B cell (primary cell): Measurements from ENCODE around the gene PSMB5. TPM values are rescaled to one million over a fixed set of nuclear protein-coding genes. Genes with fewer than 3 reads are reported as not detected.
A peak's percentile ranks its signal among the peaks of the same experiment; 100 is the strongest.

Experiments used
- ATAC-seq: fragments of 200-7000 bp; cut with Tn5 transposase; one replicate; pipeline ENCODE4 v1.10.0; 2021; ENCODE audit warnings: low read depth, mild to moderate bottlenecking, moderate number of reproducible peaks, moderate library complexity
- CTCF ChIA-PET: fragments of 350-600 bp; sonication (Branson Sonifier 250); formaldehyde crosslinking; loops from one replicate; lab custom pipeline; 2021; ENCODE audit warnings: antibody characterized with exemption, inconsistent platforms; lab: Charles Lee
- POLR2A ChIA-PET: fragments of 350-600 bp; sonication (Branson Sonifier 250); formaldehyde crosslinking; loops from one replicate; lab custom pipeline; 2021; ENCODE audit warnings: antibody characterized with exemption; lab: Charles Lee
- DNase-seq: peaks from one replicate; pipeline ENCODE4 v3.0.0; 2013
- H2AFZ ChIP-seq: 2 replicates; pipeline ENCODE4 v1.6.1; 2012; ENCODE audit warnings: mild to moderate bottlenecking, low read depth, low read length; ENCODE audit not compliant: insufficient read depth, poor library complexity, severe bottlenecking
- H3K27ac ChIP-seq, 2 donors: 1 replicate in 1 of 2; 2 replicates in 1 of 2; pipeline ENCODE4 v1.5.1; 2012 to 2013; ENCODE audit warnings: low read length in 2 of 2, mild to moderate bottlenecking in 2 of 2, moderate library complexity in 1 of 2
- H3K27me3 ChIP-seq, 4 experiments: fragments of 200-600 bp in 1 of 4; sonication (generic) in 1 of 4; replicated peaks in 1 of 4; 1 replicate in 2 of 4; 2 replicates in 2 of 4; pipeline versions ENCODE4 v1.6.1 to v1.7.0; 2013 to 2016; ENCODE audit warnings: low read length in 3 of 4, mild to moderate bottlenecking in 2 of 4, mixed read lengths in 1 of 4, moderate library complexity in 1 of 4; ENCODE audit not compliant: insufficient read depth in 4 of 4, control insufficient read depth in 3 of 4; ENCODE audit errors: control extremely low read depth in 1 of 4
- H3K36me3 ChIP-seq, 2 experiments: replicated peaks in 1 of 2; 1 replicate in 1 of 2; 2 replicates in 1 of 2; pipeline versions ENCODE4 v1.6.1 to v1.7.1; 2013; ENCODE audit warnings: low read length in 1 of 2; ENCODE audit not compliant: insufficient read depth in 2 of 2, control insufficient read depth in 1 of 2; ENCODE audit errors: control extremely low read depth in 1 of 2, extremely low read depth in 1 of 2
- H3K4me1 ChIP-seq, 2 donors: fragments of 200-600 bp in 1 of 2; sonication (generic) in 1 of 2; 1 replicate in 1 of 2; 2 replicates in 1 of 2; pipeline versions ENCODE4 v1.5.1 to v1.6.1; 2013 to 2017; ENCODE audit warnings: low read length in 2 of 2; ENCODE audit not compliant: control insufficient read depth in 2 of 2, insufficient read depth in 2 of 2
- H3K4me2 ChIP-seq: replicated peaks from 2 replicates; pipeline ENCODE3; 2012; ENCODE audit warnings: mild to moderate bottlenecking, low read depth, low read length; ENCODE audit not compliant: poor library complexity, severe bottlenecking
- H3K4me3 ChIP-seq, 5 experiments: fragments of 200-600 bp in 1 of 5; sonication (generic) in 1 of 5; 1 replicate in 3 of 5; 2 replicates in 2 of 5; pipeline versions ENCODE4 v1.5.1 to v1.7.0; 2011 to 2016; ENCODE audit warnings: low read length in 4 of 5, mild to moderate bottlenecking in 4 of 5, low read depth in 2 of 5, control low read depth in 1 of 5, moderate library complexity in 1 of 5; ENCODE audit not compliant: insufficient read depth in 1 of 5; ENCODE audit errors: control extremely low read depth in 1 of 5, extremely low read depth in 1 of 5
- H3K79me2 ChIP-seq: fragments of 200-600 bp; sonication (generic); one replicate; pipeline ENCODE4 v1.6.0; 2016; ENCODE audit warnings: low read length; ENCODE audit not compliant: control insufficient read depth, insufficient read depth
- H3K9ac ChIP-seq: fragments of 200-600 bp; sonication (generic); 2 replicates; pipeline ENCODE4 v1.6.1; 2017; ENCODE audit warnings: mild to moderate bottlenecking, low read length, moderate library complexity
- H3K9me3 ChIP-seq, 3 donors: one replicate each; pipeline versions ENCODE4 v1.6.1 to v1.7.1; 2013; ENCODE audit warnings: low read length in 2 of 3; ENCODE audit not compliant: control insufficient read depth in 2 of 3, insufficient read depth in 1 of 3; ENCODE audit errors: control extremely low read depth in 1 of 3
- H4K20me1 ChIP-seq: 2 replicates; pipeline ENCODE4 v1.6.0; 2012; ENCODE audit warnings: mild to moderate bottlenecking, low read length; ENCODE audit not compliant: insufficient read depth, control insufficient read depth, poor library complexity, severe bottlenecking
- H3K27ac Mint-ChIP-seq: one replicate; pipeline ENCODE4 v1.8.0; 2021; ENCODE audit warnings: mixed read lengths
- H3K27me3 Mint-ChIP-seq: one replicate; pipeline ENCODE4 v1.8.0; 2021; ENCODE audit warnings: mixed read lengths
- H3K4me1 Mint-ChIP-seq: one replicate; pipeline ENCODE4 v1.8.0; 2021; ENCODE audit warnings: mixed read lengths
- H3K4me3 Mint-ChIP-seq: one replicate; pipeline ENCODE4 v1.8.0; 2021; ENCODE audit warnings: mixed read lengths
- H3K9me3 Mint-ChIP-seq: one replicate; pipeline ENCODE4 v1.8.0; 2022; ENCODE audit warnings: mixed read lengths; ENCODE audit not compliant: insufficient read depth
- CTCF ChIP-seq: fragments of 200-600 bp; IDR thresholded peaks from one replicate; pipeline ENCODE4 v1.8.0; 2022; ENCODE audit warnings: antibody characterized with exemption, mild to moderate bottlenecking
- EZH2 ChIP-seq: IDR thresholded peaks from 2 replicates; pipeline ENCODE4 v1.6.1; 2012; ENCODE audit warnings: borderline replicate concordance, low read depth, mild to moderate bottlenecking, moderate library complexity, low read length; ENCODE audit not compliant: insufficient read depth, poor library complexity, severe bottlenecking
- WGBS: methylation state at CpG from one replicate; pipeline ENCODE4 v1.1.5; 2013; ENCODE audit warnings: missing lambda C conversion rate; ENCODE audit not compliant: insufficient coverage; 5-methylcytosine and 5-hydroxymethylcytosine counted together
- intact Hi-C: fragments of 100-400 bp; cut with micrococcal nuclease; formaldehyde crosslinking; loops from one replicate; pipeline ENCODE4 v1.10.0; 2022
- polyA plus RNA-seq: library from polyadenylated mRNA; depleted of rRNA; stranded (reverse); fragments of >200 nt; gene quantifications from 2 replicates; pipeline ENCODE4 v1.2.3, GENCODE V29; 2012
- total RNA-seq, 2 donors: library from RNA; stranded (reverse); fragments of 120-200 nt in 1 of 2; gene quantifications; 1 replicate in 1 of 2; 2 replicates in 1 of 2; pipeline versions ENCODE4 v1.2.3 to v1.2.4, GENCODE V29; 2013 to 2022

Gene PSMB5
- total and polyA plus RNA-seq, 2 donors (not counting 1 experiment from before 2014, with no cell fraction given): 16.5 to 29.0 TPM

GRCh38 chr14:23071921-23072539 is 37.3 kb upstream of the PSMB5 start:
- Histone ChIP-seq H2AFZ (no peak overlapping the region), H3K4me1 (peaks cover 21 to 41% of the 10 kb centered on the region in 2 donors), H3K4me2 (peak overlapping the region; percentile 75), H3K27me3 (no peaks in the 10 kb centered on the region), H4K20me1 (peaks cover 41% of the 10 kb centered on the region), H3K36me3 (peaks cover 7 to 62% of the 10 kb centered on the region in 2 experiments), H3K4me3 (peak overlapping the region in 2 of 5 experiments; percentile 62 to 67), H3K27ac (peak overlapping the region; percentile 51 to 76), H3K9me3 (no peaks in the 10 kb centered on the region), H3K9ac (peak overlapping the region; percentile 65), H3K79me2 (peaks cover 33% of the 10 kb centered on the region)
- intact Hi-C loops: no loop called here
- peak overlapping the region; percentile 98 for H3K4me3 Mint-ChIP-seq
- DNase-seq: no peak
- WGBS: 100% methylated on average over 3 of the region's 5 CpGs
- no peak for TF ChIP-seq EZH2
- no peak for TF ChIP-seq CTCF
- H3K27me3 Mint-ChIP-seq: no peaks in the 10 kb centered on the region
- ATAC-seq: no peak
- H3K27ac Mint-ChIP-seq: peak overlapping the region; percentile 92
- POLR2A ChIA-PET: interaction anchor here (0.6 to 0.9 kb wide), 2 partner anchors 15 to 303 kb away, joined by 4 to 5 read pairs; partner anchors contain the start of gene CDH24
- CTCF ChIA-PET: interaction anchor here (0.7 to 4.6 kb wide), 13 partner anchors 8 to 249 kb away, joined by 3 to 34 read pairs (median 6); partner anchors contain the start of genes ACIN1, AJUBA, C14orf119 and CDH24
- peaks cover 40% of the 10 kb centered on the region for H3K4me1 Mint-ChIP-seq
- H3K9me3 Mint-ChIP-seq: no peaks in the 10 kb centered on the region
